ENCODE measurements around the gene SLC49A4.
"Not testable (repeated sequence)": the region's sequence is repeated elsewhere in the genome, so short reads cannot be mapped to it uniquely, and the experiment has no call there.

The SLC49A4 gene

DNA sequence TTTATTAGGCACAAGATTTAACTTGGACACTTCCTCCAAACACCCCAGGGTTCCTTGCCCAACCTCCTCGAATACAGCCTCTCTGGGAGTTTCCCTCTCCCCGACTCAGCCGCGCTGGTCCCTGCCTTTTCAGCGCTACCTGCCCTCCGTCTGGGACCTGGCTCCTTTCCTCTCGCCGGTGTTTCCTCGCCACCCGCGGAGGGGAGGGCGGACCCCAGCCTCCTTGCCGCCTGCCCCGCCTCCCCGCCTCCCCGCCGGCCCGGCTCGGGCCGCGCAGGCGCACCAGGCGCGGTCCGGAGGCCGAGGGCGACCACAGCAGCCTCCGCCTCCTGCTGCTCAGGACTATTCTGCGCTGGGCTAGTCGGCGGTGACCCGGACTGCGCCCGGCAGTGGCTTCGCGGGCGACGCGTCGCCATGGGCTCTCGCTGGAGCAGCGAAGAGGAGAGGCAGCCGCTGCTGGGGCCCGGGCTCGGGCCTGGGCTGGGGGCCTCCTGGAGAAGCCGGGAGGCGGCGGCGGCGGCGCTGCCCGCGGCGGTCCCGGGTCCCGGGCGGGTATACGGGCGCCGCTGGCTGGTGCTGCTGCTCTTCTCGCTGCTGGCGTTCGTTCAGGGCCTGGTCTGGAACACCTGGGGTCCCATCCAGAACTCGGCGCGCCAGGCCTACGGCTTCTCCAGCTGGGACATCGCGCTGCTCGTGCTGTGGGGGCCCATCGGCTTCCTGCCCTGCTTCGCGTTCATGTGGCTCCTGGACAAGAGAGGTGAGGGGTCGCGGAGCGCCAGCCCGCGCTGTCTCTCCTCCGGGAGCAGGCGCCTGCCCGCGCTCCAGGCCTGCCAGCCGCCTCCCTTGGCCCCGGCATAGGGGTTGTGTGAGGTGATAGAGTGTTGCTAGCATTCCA is at the start of gene SLC49A4:
Gene SLC49A4, plus strand, starts transcription at position 291 of the 895 bp plus-strand sequence. Its CDS starts 124 bp downstream, at position 415.
- ChIA-PET CTCF (no interaction called here), POLR2A (interaction anchor here (1.1 kb wide), 1 partner anchor 8 kb away, joined by 3 read pairs; no protein-coding TSS in a partner anchor)
- DNase-seq (ENCODE audit: extremely low spot score) = peak; percentile 90
- TF ChIP-seq BHLHE40 (IDR thresholded peaks at IDR 0.05; ENCODE audit: borderline replicate concordance) (no peak), PKNOX1 (IDR thresholded peaks at IDR 0.05) (no peak), L3MBTL2 (conservative IDR thresholded peaks at IDR 0.05) (peak; percentile 68; the same call in 1 of the 2 replicates)

DNA sequence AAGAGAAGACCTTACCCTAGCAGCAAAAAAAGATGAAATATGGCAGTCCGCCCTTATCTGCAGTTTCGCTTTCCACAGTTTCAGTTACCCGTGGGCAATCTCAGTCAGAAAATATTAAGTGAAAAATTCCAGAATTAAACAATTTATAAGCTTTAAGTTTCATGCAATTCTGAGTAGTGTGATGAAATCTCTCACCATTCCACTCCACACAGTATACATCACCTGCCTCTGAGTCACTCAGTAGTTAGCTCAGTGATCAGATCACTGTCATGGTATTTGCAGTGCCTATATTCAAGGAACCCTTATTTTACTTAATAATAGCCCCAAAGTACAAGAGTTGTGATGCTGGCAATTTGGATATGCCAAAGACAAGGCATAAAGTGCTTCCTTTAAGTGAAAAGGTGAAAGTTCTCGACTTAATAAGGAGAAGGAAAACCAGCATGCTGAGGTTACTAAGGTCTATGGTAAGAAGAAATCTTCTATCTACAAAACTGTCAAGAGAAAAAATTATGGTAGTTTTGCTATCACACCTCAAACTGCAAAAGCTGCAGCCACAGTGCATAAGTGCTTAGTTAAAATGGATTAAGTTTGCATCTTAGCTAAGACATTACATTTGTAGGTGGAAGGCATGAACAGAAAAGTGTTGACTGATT is 49.4 kb upstream of the SLC49A4 start:
- ChIA-PET CTCF (interaction anchor here (0.8 to 1.1 kb wide), 2 partner anchors 10 to 175 kb away, joined by 3 read pairs; no protein-coding TSS in a partner anchor), POLR2A (no interaction called here)
- TF ChIP-seq ARNT (IDR thresholded peaks at IDR 0.05) (no peak), FOXK2 (IDR thresholded peaks at IDR 0.05) (no peak), NFRKB (IDR thresholded peaks at IDR 0.05) (no peak), FOXA1 (IDR thresholded peaks at IDR 0.05) (no peak), SUZ12 (IDR thresholded peaks at IDR 0.05) (no peak), L3MBTL2 (conservative IDR thresholded peaks at IDR 0.05) (no peak), ELF4 (IDR thresholded peaks at IDR 0.05) (no peak), PKNOX1 (IDR thresholded peaks at IDR 0.05) (no peak), FOXM1 (IDR thresholded peaks at IDR 0.05; ENCODE audit: borderline replicate concordance) (no peak), LEF1 (IDR thresholded peaks at IDR 0.05; ENCODE audit: borderline replicate concordance) (no peak), CTBP1 (IDR thresholded peaks at IDR 0.05; ENCODE audit: borderline replicate concordance) (no peak), TARDBP (IDR thresholded peaks at IDR 0.05) (no peak), HDGF (IDR thresholded peaks at IDR 0.05; ENCODE audit: borderline replicate concordance) (no peak), BHLHE40 (IDR thresholded peaks at IDR 0.05; ENCODE audit: borderline replicate concordance) (no peak), SP1 (IDR thresholded peaks at IDR 0.05) (no peak), ZNF384 (IDR thresholded peaks at IDR 0.05) (no peak)
- no peak for DNase-seq (ENCODE audit: extremely low spot score)

GRCh38 chr3:122747295-122747694 is 47.6 kb upstream of the SLC49A4 start:
- POLR2A ChIA-PET; DNase-seq (ENCODE audit: extremely low spot score); CTCF ChIA-PET: not testable (repeated sequence)

DNA sequence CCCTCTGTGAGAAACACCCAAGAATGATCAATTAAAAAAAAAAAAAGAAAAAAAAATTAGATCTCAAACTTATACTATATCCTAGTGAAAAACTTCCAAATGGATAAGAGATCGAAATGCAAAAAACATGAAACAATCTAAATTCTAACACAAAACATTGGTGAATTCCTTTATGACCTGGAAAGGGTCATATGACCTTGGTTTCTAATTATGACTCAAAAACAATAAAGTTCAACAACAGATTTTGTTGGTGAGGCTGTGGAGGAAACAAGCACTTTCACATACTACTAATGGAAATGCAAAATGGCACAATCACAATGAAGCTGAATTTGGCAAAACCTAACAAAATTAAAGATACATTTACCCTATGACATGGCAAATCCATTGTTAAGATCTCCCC is 46.5 kb upstream of the SLC49A4 start:
- TF ChIP-seq CTBP1 (IDR thresholded peaks at IDR 0.05; ENCODE audit: borderline replicate concordance) (no peak), ELF4 (IDR thresholded peaks at IDR 0.05) (no peak), L3MBTL2 (conservative IDR thresholded peaks at IDR 0.05) (no peak), BHLHE40 (IDR thresholded peaks at IDR 0.05; ENCODE audit: borderline replicate concordance) (no peak), NFRKB (IDR thresholded peaks at IDR 0.05) (no peak), FOXK2 (IDR thresholded peaks at IDR 0.05) (no peak), FOXA1 (IDR thresholded peaks at IDR 0.05) (no peak), ZNF384 (IDR thresholded peaks at IDR 0.05) (no peak), TARDBP (IDR thresholded peaks at IDR 0.05) (no peak), FOXM1 (IDR thresholded peaks at IDR 0.05; ENCODE audit: borderline replicate concordance) (no peak), LEF1 (IDR thresholded peaks at IDR 0.05; ENCODE audit: borderline replicate concordance) (no peak), SP1 (IDR thresholded peaks at IDR 0.05) (no peak), PKNOX1 (IDR thresholded peaks at IDR 0.05) (no peak), ARNT (IDR thresholded peaks at IDR 0.05) (no peak)

GRCh38 chr3:122754929-122755328 is 39.9 kb upstream of the SLC49A4 start:
- DNase-seq (ENCODE audit: extremely low spot score) = peak; percentile 64
- ChIA-PET CTCF (interaction anchor here (0.6 to 1.4 kb wide), 8 partner anchors 10 to 316 kb away, joined by 3 to 4 read pairs (median 3); partner anchors contain the start of genes HSPBAP1 and SEMA5B), POLR2A (no interaction called here)
- TF ChIP-seq ELF4 (IDR thresholded peaks at IDR 0.05) (no peak), TARDBP (IDR thresholded peaks at IDR 0.05) (no peak), L3MBTL2 (conservative IDR thresholded peaks at IDR 0.05) (no peak), FOXK2 (IDR thresholded peaks at IDR 0.05) (no peak), LEF1 (IDR thresholded peaks at IDR 0.05; ENCODE audit: borderline replicate concordance) (no peak), FOXM1 (IDR thresholded peaks at IDR 0.05; ENCODE audit: borderline replicate concordance) (no peak), HDGF (IDR thresholded peaks at IDR 0.05; ENCODE audit: borderline replicate concordance) (no peak), BHLHE40 (IDR thresholded peaks at IDR 0.05; ENCODE audit: borderline replicate concordance) (no peak), SUZ12 (IDR thresholded peaks at IDR 0.05) (no peak), ARNT (IDR thresholded peaks at IDR 0.05) (no peak), ZNF384 (IDR thresholded peaks at IDR 0.05) (no peak), FOXA1 (IDR thresholded peaks at IDR 0.05) (no peak), PKNOX1 (IDR thresholded peaks at IDR 0.05) (no peak), SP1 (IDR thresholded peaks at IDR 0.05) (no peak)

More for the DNA sequence above, 46.5 kb upstream of the SLC49A4 start:
- CTCF ChIA-PET = no interaction called here
- DNase-seq (ENCODE audit: extremely low spot score) = no peak
- POLR2A ChIA-PET = no interaction called here

Measured in HEK293T (cell line).